Activated T-cell treated with anti-CD3 and anti-CD28 coated beads for 4 hours (primary cell): Measurements from ENCODE around the gene TLE4.
"Not testable (repeated sequence)": the region's sequence is repeated elsewhere in the genome, so short reads cannot be mapped to it uniquely, and the experiment has no call there.

Experiments
- DNase-seq: peaks from one replicate; pipeline ENCODE4 v3.0.0-alpha.2; 2020

Gene TLE4

DNA sequence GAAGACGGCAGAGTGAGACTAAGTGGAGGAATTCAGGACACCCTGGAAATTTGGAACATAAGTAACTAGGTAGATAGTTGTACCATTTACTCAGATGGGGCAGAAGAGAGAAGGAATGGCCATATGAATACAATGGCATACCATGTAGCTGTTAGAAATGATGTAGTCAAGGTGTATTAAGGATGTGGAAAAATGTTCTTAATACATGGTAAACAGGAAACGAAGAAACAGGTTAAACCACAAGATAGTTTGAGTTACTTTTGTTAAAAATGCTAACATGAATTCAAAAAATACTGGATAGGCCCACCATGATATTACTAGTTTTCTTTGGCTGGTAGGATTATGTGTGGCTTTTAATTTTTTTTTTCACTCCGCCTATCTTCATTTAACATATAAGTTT, 68.3 kb downstream of the TLE4 start:
- DNase-seq = not testable (repeated sequence)

DNA sequence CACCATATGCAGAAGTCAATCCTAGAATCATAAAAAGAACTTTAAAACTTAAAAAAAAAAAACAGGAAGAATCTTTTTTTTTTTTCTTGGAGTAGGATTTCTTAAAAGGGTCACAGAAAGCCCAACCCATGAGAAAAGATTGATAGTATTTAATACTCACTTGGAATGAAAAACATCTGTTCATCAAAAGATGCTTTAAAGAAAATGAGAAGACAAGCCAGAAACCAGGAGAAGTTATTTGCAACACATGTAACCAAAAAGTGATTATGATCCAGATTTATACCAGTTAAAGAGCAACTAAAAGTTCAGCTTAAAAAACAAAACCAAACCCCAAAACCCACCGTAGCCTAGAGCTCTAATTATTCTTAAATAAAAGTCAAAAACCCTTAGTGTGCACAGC, 69.3 kb downstream of the TLE4 start:
- DNase-seq = no peak

DNA sequence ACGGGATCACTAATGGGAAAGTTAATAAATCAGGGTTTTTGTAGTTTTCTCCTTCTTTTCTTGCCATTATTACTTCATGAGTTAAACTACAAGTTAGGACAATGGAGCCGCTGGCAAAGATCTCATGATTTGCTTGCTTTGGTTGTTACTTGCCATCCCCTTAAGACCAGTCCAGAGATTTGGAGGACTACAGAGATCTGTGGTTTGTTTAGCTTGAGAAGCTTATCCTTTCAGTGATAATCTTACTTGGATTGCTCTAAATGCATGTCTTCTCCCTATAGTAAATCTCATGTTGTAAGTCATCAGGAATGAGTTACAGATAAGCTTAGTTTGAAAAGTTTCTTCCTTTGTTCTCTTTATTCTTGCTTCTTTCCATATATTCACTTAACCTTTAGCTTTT, 70.9 kb downstream of the TLE4 start:
- DNase-seq = no peak

DNA sequence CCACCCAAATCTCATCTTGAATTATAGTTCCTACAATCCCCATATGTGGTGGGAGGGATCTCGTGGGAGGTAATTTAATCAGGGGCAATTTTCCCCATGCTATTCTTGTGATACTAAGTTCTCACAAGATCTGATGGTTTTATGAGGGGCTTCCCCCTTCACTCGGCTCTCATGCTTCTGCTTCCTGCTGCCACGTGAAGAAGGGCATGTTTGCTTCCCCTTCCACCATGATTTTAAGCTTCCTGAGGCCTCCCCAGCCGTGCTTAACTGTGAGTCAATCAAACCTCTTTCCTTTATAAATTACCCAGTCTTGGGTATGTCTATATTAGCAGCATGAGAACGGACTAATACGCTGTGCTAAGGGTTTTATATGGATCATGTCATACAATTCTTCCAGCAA, 72.3 kb downstream of the TLE4 start:
- DNase-seq = no peak

DNA sequence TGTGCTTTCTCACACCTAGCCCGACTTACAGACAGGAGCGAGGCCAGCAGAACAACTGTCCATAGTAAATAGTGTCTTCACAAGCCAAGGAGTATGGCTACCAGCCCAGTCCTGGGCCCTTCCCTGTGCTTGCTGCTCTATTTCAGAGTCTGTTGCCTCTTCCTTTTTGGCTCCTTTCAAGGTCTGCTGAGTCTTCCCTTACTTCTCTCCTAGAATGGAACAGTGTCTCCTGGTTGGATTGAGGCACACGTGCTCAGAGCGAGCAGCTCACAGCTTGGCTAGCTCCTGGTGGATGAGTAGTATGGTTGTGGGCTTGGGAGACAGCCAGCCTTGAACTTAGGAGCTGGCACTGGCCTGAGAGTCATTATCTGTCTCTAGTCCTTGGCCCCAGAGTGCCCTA, 72.8 kb downstream of the TLE4 start:
- DNase-seq = no peak

DNA sequence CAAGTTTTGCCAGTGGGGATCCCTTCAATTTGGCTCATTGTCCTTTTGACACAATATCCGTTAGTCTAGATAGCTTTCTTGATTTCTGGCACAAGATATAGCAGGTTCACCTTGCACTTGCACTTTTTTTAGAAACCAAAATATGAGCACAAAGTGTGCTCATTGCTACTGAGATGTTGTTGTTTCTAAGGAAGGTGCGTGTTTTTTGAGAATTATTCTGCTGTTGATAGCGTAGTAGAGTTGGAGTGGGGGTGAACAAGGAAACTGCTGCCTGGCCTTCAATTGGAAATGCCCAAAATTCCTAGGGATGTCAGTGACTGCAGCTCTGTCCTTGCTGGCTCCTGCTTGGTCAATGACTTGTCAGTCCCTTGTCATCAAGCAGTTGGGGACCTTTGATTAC, 73.3 kb downstream of the TLE4 start:
- DNase-seq = no peak

DNA sequence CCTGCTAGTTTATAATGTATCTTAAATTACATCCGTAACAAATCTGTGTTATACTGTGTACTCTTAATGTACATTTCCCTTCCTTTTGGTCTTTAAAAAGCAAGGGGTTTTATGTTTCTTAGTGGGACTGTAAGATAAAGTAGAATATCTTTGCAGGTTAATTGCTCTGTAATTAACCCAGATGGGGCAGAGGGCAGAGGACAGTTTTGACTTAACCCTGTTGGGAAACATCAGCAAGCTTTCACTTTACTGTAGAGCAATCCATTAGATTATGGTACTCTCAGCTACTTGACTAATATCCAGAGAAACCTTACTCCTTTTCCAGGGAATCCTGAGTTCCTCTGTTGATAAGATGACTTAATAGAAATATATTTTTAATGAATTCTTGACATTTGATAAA, 74.3 kb downstream of the TLE4 start:
- DNase-seq = no peak

DNA sequence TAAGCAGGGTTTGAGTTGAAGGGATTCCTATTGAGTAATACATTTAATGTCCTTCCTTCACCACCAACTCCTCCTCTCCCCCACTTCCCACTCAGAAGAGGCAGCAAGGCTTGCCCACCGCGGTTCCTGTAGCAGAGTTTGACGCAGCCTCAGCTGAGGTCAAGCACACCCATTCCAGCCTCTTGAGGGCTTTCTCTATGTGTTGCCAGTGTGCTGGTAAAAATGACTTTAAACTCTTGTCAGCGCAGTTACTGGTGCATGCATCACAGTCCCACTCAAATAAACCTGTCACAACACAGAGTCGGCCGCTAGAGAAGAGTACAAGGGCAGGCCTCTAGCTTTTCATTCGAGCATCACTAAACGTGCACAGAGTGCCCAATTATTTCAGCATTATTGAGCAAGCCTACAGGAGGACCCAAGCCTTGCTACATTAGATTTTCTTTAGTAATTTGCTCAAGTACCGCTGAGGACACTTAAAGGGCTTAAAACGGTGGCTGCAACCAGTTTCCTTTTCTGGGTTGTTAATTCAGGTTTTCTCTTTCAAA, 79.6 kb downstream of the TLE4 start:
- DNase-seq = no peak

DNA sequence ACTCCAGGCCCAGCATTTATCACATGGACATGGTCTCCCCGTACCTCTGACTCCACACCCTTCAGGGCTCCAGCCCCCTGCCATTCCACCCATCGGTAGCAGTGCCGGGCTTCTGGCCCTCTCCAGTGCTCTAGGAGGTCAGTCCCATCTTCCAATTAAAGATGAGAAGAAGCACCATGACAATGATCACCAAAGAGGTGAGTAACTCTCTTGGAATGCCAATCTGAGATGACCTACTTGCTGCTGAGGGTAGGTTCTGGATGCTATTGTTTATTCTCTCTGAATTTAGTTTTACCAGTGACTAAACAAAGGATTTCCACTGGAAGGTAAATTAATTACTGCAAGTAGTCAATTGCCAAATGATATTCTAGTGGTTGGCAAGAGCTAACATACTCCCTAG, 80.8 kb downstream of the TLE4 start:
- no peak for DNase-seq

DNA sequence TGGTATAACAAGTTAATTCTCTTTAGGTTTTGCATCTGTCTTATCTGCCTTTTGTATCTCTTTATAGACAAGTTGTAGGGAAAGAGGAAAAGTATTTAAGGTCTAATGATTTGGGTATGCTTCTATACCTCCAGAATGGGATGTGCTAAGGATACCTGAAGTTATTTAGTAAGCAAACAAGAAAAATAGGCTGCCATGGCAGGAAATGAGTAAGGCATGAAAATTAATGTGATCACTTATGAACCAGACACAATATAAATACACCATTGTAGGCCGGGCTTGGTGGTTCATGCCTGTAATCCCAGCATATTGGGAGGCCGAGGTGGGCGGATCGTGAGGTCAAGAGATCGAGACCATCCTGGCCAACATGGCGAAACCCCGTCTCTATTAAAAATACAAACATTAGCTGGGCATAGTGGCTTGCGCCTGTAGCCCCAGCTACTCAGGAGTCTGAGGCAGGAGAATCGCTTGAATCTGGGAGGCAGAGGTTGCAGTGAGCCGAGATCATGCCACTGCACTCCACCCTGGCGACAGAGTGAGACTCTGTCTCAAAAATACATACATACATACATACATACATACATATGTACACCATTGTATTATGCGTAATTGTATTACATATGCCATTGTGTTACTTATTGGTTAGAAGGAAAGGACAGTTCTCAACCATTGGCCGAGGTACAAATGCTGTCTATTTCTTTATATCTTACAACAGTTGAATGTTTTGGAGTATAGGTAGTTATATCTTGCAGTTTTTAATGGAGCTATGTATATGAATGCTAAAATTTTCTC, 83.0 kb downstream of the TLE4 start:
- not testable (repeated sequence) for DNase-seq

DNA sequence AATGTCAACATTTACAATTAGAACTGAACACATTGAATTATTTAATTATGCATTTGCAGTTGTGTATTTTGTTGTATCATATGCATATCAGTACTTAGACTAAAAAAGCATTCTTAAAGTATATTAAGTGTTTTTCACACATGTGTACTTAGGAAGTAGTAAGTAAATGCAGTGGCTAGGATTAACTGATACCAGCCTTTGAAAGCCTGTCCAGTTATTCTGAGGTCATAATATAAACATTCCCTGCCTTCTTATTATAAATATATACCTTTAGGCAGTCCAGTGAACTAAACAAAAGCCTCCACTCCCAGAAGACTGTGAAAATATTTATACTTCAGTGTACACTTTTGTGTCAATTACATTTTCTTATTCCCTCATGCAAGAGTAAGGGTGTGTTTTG, 83.8 kb downstream of the TLE4 start:
- DNase-seq = no peak

DNA sequence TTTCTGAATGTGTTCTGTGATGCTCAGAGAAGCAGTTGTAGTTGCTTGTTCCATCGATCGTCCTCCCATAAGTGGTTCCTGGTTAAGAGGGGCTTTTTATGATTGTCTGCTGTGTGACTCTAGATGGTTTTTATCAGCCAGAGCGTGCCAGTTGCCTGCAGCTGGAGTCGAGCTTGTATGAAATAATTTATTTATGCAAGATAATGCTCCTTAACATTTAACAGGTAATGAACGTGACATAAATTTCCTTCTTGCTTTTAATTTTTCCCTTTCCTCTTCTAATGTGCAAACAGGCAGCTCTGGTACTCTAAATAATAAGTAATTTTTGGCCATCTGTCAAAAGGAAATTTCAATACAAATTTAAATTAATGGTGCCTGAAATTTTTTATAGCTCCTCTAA, 84.4 kb downstream of the TLE4 start:
- no peak for DNase-seq

DNA sequence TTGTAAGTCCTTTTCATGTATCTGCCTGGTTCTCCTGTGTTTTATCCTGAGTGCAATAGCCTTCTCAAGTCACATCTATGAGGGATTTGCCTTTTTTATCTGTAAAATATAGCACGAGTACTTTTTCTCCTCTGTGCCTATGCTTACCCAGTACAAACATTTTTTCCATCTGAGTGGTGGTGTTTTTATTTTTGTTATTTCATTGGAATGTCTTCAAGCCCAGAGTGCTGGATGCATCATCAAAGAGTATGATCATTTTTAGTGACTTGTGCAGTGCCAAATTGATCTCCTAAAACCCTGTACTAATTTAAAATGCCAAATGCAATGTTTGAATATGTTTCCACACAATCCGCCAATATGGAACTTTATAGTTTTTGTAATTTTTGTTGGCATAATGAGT, 86.1 kb downstream of the TLE4 start:
- no peak for DNase-seq

DNA sequence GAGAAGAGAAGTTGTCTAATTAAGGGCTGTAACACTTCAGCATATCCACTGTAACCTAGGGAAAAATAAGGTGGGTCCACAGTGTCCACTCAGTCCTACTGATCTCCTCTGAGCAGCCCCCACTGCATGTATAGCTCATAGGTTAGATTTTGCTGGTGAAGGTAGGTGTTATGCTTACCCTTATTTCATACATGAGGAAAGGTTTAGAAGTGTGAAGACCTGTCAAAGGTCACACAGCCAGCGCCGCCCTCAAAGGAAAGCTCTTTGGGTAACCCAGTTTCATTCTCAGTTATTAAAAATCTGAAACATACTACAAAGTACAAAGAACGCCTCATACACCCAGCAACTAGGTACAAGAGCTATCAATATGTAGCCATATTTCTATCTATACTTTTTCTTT, 87.2 kb downstream of the TLE4 start:
- no peak for DNase-seq

DNA sequence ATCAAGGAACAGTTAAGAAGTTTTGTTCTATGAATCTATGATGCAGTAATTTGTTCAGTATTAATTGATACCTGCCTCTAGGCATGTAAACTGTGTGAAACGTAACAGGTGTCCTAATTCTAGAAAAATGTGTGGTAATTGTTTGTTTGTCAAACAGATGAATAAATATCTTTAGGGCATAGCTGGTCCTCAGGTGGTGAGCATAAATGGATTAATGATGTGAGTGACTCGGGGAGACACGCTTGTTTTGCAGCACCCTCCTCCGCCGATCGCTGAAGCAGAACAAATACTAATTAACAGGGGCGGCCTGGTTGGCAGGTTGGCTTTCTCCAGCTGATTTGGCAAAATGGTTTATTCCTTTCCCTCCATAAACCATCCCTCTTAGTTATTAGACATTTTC, 88.8 kb downstream of the TLE4 start:
- no peak for DNase-seq

DNA sequence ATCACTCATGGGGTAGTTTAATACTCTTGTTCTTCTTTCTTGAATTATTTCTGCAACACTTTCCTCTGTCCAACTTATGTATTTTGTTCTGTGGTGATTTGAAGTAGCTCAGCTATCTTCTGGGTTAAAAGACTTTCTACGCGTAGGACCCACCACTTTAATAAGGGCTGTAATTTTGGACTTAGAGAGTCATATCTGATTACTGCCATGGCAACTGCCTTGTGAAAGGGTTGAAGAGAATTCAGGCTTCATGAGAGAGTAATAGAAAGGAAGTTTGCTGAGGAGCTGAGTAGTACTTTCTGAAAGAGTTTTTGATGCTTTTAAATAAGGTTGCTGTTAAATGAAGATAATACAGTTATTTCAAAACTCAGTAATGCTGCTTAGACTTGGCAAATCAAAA, 89.5 kb downstream of the TLE4 start:
- no peak for DNase-seq

DNA sequence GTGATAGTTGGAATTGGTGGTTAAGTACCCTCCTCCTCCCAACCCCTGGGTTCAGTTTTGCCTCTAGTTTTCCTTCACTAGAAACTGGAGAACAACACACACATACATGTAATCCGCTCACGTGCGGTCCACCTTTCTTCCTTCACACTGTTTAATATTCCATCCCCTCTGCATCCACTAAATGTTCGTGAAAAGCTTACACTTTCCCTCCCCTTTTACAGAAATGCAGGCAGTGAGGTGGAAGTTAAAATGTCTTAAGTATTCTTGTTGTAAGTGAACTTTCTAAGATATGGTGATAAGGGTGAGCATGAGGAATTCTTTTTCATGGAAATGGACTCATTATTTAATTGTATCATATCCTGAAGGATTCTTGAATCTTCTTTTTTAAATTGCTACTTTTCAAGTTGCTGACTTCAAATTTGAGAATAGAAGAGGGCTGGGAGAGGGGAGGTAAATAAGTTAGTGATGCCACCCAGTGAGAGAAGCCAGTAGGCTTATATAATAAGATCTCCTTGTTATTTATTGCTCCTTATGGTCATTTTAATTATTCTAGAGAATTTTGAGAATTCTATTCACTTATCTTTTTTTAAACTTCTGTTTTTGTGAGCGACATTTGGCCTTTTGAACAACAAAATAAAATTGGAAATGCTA, 90.2 kb downstream of the TLE4 start:
- no peak for DNase-seq

DNA sequence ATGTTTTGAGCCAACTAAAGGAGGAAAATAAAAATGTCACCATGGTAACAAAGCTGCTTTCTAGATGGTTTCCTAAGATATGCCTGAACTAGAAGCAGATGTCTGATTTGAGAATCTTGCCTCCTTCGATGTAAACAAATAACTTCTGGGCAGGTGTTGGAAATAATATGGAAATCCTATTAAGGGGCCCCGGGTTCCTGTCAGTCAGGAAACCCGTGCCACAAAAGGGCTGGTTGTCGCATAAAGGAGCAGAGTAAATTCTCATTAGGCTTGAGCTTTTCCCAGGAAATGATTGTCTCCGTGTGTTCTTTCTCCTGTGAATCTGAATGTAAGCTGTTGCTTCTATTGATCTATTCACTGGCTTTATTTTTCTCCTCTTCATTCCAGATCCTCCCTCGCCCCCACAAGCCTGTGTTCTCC, 90.8 kb downstream of the TLE4 start:
- no peak for DNase-seq

DNA sequence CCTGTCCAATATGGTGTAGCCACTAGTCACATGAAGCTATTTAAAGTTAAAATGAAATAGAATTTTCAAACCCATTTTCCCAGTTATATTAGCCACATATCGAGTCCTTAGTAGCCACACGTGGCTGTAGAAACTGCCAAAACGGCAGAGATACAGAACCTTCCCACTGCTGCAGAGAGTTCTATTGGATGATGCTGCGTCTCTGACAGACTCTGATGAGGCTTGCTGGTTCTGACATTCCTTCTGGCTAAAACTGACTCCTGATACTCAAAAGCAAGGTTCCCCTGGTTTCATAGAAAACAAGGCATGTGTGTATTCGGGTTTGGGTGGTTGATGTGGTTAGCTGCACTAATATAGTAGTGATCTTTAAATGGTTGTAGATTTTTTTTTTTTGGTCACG, 91.5 kb downstream of the TLE4 start:
- DNase-seq = no peak

DNA sequence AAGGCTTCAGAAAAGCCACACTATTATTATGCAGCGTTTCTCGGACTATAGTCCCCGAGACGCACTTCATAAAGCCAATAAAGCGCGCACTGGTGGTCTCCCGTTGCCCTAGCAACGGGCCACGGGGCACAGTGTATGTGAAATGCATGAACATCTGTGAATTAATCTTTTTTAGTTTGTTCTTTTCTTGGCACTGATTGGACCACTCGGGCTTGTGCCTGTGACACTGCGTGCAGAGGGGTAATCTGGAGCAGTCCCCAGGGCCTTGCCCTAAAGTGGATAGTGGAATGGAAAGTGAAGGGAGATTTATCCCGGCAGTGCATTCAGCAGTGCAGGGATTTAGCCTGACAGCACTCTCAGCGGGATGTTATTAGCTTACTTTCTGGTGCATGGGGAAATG, 92.1 kb downstream of the TLE4 start:
- no peak for DNase-seq

DNA sequence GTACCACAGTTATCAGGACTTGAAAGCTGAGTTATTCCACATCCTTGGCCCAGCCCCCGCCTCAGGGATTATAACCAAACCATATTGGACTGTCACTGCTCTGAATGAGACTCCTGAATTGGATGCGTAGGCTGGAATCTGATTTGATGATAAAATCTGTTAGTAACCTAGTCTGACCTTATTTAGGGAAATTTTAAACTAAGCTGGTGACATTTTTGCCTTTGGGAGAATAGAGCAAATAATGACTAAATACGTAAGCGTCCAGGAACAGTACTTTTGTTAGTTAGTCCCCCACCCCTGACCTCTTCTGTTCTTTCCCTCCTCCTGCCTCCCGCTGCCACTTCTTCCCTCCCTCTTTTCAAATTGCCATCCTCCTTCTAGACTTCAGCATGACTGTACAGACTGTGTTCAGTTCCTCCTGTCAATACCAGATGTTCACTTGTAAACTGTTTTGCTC, 92.6 kb downstream of the TLE4 start:
- DNase-seq = no peak

DNA sequence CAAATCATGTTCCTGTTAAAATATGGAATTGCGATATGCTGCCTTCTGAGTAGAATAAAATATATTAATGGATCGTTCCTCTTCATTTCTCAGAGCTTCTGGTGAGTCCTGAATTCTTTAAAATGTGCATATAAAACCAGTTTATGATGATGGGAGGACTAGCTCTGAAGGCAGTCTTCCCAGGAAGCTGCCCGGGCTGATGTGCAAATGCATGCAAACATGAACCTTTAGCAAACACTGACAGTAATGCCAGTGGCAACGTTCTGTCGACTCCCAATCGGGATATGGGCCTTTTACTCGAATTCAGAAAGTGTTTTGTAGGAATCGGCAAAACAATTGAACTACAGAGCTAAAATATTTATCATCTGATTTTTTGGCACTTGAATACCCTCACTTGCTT, 93.6 kb downstream of the TLE4 start:
- no peak for DNase-seq

DNA sequence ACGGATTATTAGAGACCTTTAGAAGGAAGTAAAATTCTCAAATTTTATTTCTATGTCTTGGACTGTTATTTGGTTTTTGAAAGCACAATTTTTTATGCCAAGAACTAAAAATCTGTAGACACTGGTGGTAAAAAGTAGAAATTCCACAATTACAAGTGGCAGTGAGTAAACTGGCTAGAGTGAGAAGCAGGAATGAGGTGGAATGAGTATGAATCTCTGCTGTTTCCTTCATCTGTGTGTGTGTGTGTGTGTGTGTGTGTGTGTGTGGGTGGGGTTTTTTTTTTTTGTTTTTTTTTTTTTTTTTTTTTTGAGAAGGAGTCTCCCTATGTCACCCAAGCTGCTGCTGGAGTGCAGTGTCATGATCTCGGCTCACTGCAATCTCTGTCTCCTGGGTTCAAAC, 94.2 kb downstream of the TLE4 start:
- no peak for DNase-seq

DNA sequence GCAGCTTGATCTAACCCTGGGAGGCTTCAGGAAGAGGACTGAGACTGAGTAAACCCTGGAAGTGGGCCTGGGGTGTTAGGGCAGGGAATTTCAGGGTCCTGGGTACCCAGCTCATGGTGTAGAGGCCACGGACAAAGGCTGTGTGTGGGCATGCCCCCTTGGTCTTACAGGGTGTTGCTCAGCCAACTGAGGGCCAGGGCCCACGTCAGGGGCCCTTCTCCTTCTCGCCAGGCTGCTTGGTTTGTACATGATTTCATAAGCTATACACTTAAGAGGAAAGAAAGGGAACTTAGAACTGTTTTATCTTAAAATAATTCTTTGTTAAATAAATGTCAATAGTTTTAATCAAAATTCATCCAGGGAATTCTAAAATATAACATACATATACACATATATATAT, 95.4 kb downstream of the TLE4 start:
- DNase-seq = no peak
